Activated T-helper 17 cell treated with anti-CD3 and anti-CD28 coated beads, Interleukin-2, amount 50 U/mL, for 72 hours (primary cell): ENCODE data around the gene NQO1. TPM values are rescaled to one million over a fixed set of nuclear protein-coding genes. Genes with fewer than 3 reads are reported as not detected.
"Not testable (repeated sequence)": the region's sequence is repeated elsewhere in the genome, so short reads cannot be mapped to it uniquely, and the experiment has no call there.

ENCODE experiments used
- ATAC-seq: fragments of 150-1000 bp; cut with Tn5 transposase; replicated peaks from 2 replicates; pipeline ENCODE4 v1.10.0; 2021; ENCODE audit warnings: mild to moderate bottlenecking, moderate library complexity
- H3K27ac Mint-ChIP-seq: one replicate; pipeline ENCODE4 v1.8.0; 2022; ENCODE audit warnings: mixed read lengths
- H3K27me3 Mint-ChIP-seq: one replicate; pipeline ENCODE4 v1.8.0; 2022; ENCODE audit warnings: mixed read lengths
- H3K36me3 Mint-ChIP-seq: one replicate; pipeline ENCODE4 v1.8.0; 2022; ENCODE audit warnings: low read depth, mild to moderate bottlenecking, mixed read lengths
- H3K4me1 Mint-ChIP-seq: one replicate; pipeline ENCODE4 v1.8.0; 2022; ENCODE audit warnings: mixed read lengths
- H3K4me3 Mint-ChIP-seq: one replicate; pipeline ENCODE4 v1.8.0; 2022; ENCODE audit warnings: mild to moderate bottlenecking, mixed read lengths
- H3K9me3 Mint-ChIP-seq: one replicate; pipeline ENCODE4 v1.8.0; 2022; ENCODE audit warnings: mixed read lengths
- total RNA-seq, 2 donors: library from RNA; stranded (reverse); gene quantifications; one replicate each; pipeline ENCODE4 v1.2.3, GENCODE V29; 2022

Gene NQO1
- 10 to 100 TPM; 14.2 to 22.3 TPM for total RNA-seq

- peak within 1 kb of the TSS; percentile 97 for H3K27ac Mint-ChIP-seq
- no peaks in the 10 kb centered on the region for H3K9me3 Mint-ChIP-seq
- peaks cover 6% of the 10 kb centered on the region for H3K36me3 Mint-ChIP-seq
- H3K4me3 Mint-ChIP-seq, result peak within 1 kb of the TSS; percentile 100
- peak; percentile 99 for ATAC-seq
- H3K4me1 Mint-ChIP-seq, result peaks cover 9% of the 10 kb centered on the region
- no peaks in the 10 kb centered on the region for H3K27me3 Mint-ChIP-seq
These were observed at the start of gene NQO1 for GRCh38 chr16:69726313-69727060. Gene NQO1 (minus strand): TSS chr16:69726560. CDS start chr16:69726439, 121 bp downstream.

- no peak overlapping the region for H3K27ac Mint-ChIP-seq
- H3K36me3 Mint-ChIP-seq, result peaks cover 36% of the 10 kb centered on the region
- no peaks in the 10 kb centered on the region for H3K27me3 Mint-ChIP-seq
- H3K4me3 Mint-ChIP-seq, result no peak overlapping the region
- peaks cover 5% of the 10 kb centered on the region for H3K9me3 Mint-ChIP-seq
- ATAC-seq, result no peak
- peaks cover 30% of the 10 kb centered on the region for H3K4me1 Mint-ChIP-seq
These were observed 49.2 kb upstream of the NQO1 start for GRCh38 chr16:69775563-69775962.

DNA sequence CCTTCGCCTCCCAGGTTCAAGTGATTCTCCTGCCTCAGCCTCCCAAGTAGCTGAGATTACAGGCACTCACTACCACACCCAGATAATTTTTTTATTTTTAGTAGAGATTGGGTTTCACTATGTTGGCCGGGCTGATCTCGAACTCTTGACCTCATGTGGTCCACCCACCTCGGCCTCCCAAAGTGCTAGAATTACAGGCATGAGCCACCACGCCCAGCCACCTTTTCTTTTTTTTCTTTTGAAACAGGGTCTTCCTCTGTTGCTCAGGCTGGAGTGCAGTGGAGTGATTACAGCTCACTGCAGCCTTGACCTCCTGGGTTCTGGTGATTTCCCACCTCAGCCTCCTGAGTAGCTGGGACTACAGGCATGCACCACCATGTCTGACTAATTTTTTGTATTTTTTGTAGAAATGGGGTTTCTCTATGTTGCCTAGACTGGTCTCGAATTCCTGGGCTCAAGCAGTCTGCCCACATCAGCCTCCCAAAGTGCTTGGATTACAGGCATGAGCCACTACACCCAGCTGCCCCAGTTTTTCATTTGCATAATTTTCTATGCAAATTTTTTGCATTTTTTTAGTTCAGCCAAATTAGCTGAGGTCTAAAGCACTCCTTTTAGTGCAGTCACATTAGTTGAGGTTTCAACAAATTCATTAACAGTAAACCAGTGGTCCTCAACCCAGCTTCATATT lies 47.0 kb upstream of the NQO1 start:
- Mint-ChIP-seq H3K36me3 (peaks cover 28% of the 10 kb centered on the region), H3K27me3 (no peaks in the 10 kb centered on the region), H3K4me1 (peaks cover 35% of the 10 kb centered on the region), H3K4me3 (peak overlapping the region; percentile 48), H3K27ac (peak overlapping the region; percentile 83), H3K9me3 (peaks cover 5% of the 10 kb centered on the region)
- ATAC-seq, result peak; percentile 17

DNA sequence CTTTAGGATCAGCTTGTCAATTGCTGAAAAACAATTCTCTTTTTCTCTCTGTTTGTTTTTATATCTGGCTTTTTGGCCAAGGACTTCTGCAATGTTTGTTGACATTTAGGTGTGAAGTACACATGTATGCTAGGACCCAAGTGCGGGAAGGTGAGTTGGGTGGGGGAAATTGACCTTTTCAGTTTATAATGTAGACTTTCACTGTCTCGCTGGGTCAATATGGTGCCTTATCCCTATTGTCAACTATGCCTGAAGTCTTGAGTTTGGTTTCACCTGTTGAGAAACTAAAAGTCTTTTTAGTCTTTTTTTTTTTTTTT lies 45.2 kb upstream of the NQO1 start:
- H3K27ac Mint-ChIP-seq, result peak overlapping the region; percentile 86
- H3K4me3 Mint-ChIP-seq, result peak overlapping the region; percentile 63
- H3K36me3 Mint-ChIP-seq, result peaks cover 28% of the 10 kb centered on the region
- H3K9me3 Mint-ChIP-seq, result peaks cover 5% of the 10 kb centered on the region
- no peaks in the 10 kb centered on the region for H3K27me3 Mint-ChIP-seq
- no peak for ATAC-seq
- peaks cover 46% of the 10 kb centered on the region for H3K4me1 Mint-ChIP-seq

GRCh38 chr16:69769404-69769803 lies 43.0 kb upstream of the NQO1 start:
- H3K9me3 Mint-ChIP-seq, result no peaks in the 10 kb centered on the region
- ATAC-seq, result no peak

DNA sequence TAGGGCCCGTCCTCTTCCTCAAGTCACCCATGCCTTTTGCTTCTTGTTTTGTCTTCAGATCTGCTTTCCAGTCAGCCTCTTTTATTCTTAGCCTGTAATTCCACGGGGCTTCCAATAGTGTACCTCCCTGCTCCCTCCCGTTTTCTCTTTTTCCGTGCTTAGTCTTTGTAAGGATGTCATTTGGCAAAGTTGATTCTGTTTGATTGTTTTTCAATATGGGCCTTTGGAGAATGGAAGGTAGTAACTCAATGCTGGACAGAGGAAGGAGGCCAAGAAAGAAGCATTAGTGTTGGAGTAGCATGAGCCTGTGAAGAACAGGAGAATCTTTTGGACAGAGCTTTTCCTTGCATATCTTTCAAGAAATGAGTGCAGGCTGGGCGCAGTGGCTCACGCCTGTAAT lies 42.3 kb upstream of the NQO1 start:
- Mint-ChIP-seq H3K36me3 (no peaks in the 10 kb centered on the region), H3K27ac (peak overlapping the region; percentile 17), H3K4me1 (peaks cover 43% of the 10 kb centered on the region), H3K27me3 (no peaks in the 10 kb centered on the region), H3K9me3 (no peaks in the 10 kb centered on the region), H3K4me3 (no peak overlapping the region)
- ATAC-seq, result no peak

More at GRCh38 chr16:69769404-69769803, 43.0 kb upstream of the NQO1 start:
- Mint-ChIP-seq H3K36me3 (peaks cover 6% of the 10 kb centered on the region), H3K27ac (no peak overlapping the region), H3K4me1 (peaks cover 50% of the 10 kb centered on the region), H3K4me3 (no peak overlapping the region), H3K27me3 (no peaks in the 10 kb centered on the region)

- H3K36me3 Mint-ChIP-seq, result peaks cover 4% of the 10 kb centered on the region
- peak overlapping the region; percentile 6 for H3K27ac Mint-ChIP-seq
- peak overlapping the region; percentile 27 for H3K4me3 Mint-ChIP-seq
- ATAC-seq, result peak; percentile 33
- H3K4me1 Mint-ChIP-seq, result peaks cover 45% of the 10 kb centered on the region
- H3K27me3 Mint-ChIP-seq, result no peaks in the 10 kb centered on the region
- H3K9me3 Mint-ChIP-seq, result no peaks in the 10 kb centered on the region
These were observed 41.3 kb upstream of the NQO1 start for GRCh38 chr16:69767459-69768229.

DNA sequence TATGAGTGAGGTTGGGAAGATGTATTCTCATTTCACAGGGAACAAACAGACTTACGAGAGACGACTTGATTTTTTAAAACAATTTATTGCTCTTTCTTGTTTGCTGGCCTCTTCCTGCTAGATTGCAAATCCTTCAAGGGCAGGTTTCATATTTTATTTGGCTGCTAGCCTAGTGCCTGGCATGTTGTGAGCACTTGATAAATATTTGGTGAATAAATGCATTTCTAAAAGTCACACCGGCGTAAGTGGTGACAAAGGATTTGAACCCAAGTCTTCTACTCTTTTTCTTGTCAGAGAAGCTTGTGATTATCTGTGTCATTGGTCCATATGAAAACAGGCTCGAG lies 37.2 kb upstream of the NQO1 start:
- Mint-ChIP-seq H3K36me3 (peaks cover 4% of the 10 kb centered on the region), H3K4me1 (peaks cover 32% of the 10 kb centered on the region), H3K4me3 (peak overlapping the region; percentile 91), H3K27ac (peak overlapping the region; percentile 92), H3K27me3 (no peaks in the 10 kb centered on the region), H3K9me3 (no peaks in the 10 kb centered on the region)
- no peak for ATAC-seq

DNA sequence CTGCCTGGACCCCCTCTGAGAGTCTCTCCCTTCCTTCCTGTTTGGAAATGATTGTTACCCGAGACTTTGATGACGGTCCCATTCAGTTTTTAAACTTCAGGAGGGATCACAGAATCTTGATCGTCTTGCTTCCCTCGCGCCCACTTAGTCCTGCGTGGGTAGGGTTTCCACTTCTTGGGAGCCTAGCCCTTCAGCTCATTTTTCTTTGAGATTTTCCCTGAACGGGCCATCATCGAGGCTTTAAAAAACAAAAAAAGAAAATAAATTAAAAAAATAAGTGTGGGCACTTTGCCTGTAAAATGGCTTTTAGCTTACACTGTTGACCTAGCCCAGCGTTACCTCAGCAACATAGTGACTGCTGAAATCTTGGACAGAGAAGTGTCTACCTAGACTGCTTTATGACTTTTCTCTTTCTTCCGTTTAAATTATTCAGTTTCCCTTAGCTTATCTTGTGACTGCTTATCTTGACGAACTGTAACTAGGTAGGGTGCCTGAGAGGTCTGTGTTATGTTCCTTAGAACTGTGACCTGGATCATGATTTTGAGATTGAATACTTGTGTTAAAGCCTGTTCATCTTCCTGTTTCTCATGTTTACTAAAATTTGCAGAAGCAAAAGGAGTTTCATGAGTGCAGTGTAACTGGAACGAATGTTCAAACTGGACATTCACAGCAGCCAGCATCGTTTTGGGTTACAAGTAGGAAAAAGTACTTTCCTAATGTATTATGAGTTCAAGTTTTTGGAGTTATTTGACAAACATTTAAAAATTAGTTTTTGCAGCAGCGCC lies 36.6 kb upstream of the NQO1 start:
- H3K4me3 Mint-ChIP-seq, result peak overlapping the region; percentile 91
- no peaks in the 10 kb centered on the region for H3K27me3 Mint-ChIP-seq
- peaks cover 30% of the 10 kb centered on the region for H3K4me1 Mint-ChIP-seq
- peak overlapping the region; percentile 92 for H3K27ac Mint-ChIP-seq
- no peaks in the 10 kb centered on the region for H3K9me3 Mint-ChIP-seq
- peak; percentile 37 for ATAC-seq
- peaks cover 4% of the 10 kb centered on the region for H3K36me3 Mint-ChIP-seq

DNA sequence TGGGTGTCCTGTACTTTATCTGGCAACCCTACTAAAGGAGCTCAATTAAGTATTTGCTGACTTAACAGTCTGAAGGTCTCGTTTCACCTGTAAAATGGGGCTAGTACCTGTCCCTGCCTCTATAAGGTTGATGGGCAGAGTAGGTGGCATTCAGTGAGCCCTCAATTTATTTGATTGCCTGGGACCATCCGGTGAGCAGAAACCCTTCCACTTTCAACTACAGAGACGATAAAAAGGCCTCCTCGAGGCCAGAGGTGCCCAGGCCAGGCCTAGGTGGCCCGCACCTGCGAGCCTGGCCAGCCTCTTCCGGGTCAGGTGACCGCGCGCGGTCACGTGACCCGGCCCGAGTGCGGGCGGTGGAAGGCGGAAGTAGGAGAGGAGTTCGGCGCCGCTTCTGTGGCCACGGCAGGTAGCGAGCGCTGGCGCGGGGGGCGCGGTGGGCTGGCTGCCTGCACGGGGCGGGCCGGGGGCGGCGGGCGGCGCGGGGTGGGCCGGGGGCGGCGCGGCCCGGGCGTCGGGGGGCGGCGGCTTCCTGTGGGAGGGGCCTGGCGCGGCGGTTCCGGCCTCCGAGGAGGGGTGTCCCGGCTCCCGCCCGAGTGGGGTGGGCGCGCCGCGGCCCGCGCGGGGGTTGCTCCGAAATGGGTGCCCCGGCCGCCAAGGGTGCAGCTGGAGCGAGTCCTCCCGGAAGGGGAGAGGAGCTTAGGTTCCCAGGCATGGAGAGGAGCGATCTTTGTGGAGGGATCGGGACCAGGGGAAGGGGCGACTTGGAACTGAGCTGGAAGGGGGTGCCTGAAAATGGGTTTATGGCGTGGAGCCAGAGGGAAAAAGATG lies 35.8 kb upstream of the NQO1 start, which contains the start of gene WWP2:
Gene WWP2, plus strand, starts transcription at position 350 of the 831 bp plus-strand sequence. CDS start 24,679 bp downstream, outside the sequence.
- H3K36me3 Mint-ChIP-seq, result peaks cover 4% of the 10 kb centered on the region
- no peaks in the 10 kb centered on the region for H3K9me3 Mint-ChIP-seq
- peak within 1 kb of the TSS; percentile 91 for H3K4me3 Mint-ChIP-seq
- peaks cover 23% of the 10 kb centered on the region for H3K4me1 Mint-ChIP-seq
- ATAC-seq, result peak; percentile 90
- H3K27me3 Mint-ChIP-seq, result no peaks in the 10 kb centered on the region
- peak within 1 kb of the TSS; percentile 92 for H3K27ac Mint-ChIP-seq

- ATAC-seq, H3K27ac Mint-ChIP-seq, H3K9me3 Mint-ChIP-seq, H3K27me3 Mint-ChIP-seq: not testable (repeated sequence)
- peaks cover 28% of the 10 kb centered on the region for H3K36me3 Mint-ChIP-seq
- peaks cover 15% of the 10 kb centered on the region for H3K4me1 Mint-ChIP-seq
- H3K4me3 Mint-ChIP-seq, result peak overlapping the region; percentile 34
These were observed 31.0 kb upstream of the NQO1 start for GRCh38 chr16:69757375-69757774.

DNA sequence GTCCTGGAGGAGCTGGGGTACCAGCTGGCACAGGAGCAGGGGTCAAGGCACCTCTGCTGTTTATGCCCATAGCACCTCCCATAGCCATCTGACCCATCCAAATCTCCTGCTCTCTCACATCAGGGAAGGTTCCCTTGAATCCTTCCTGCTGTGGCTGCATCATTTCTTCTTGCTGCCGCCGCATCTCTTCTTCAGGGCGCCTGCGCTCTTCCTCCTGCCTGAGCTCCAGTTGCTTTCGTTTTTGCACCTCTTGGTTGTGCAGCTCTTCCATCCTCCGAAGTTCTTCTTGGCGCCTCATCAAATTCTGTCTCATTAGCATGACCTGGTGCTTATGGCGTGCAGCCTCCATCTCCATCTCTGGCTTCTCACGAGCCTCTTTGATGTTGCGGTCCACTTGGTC lies 30.3 kb upstream of the NQO1 start:
- H3K36me3 Mint-ChIP-seq, result peaks cover 35% of the 10 kb centered on the region
- H3K27ac Mint-ChIP-seq, result no peak overlapping the region
- ATAC-seq, result no peak
- H3K9me3 Mint-ChIP-seq, result no peaks in the 10 kb centered on the region
- H3K27me3 Mint-ChIP-seq, result no peaks in the 10 kb centered on the region
- H3K4me1 Mint-ChIP-seq, result peaks cover 19% of the 10 kb centered on the region
- H3K4me3 Mint-ChIP-seq, result peak overlapping the region; percentile 34

GRCh38 chr16:69754469-69755310 lies 28.3 kb upstream of the NQO1 start, which contains the start of gene NOB1:
Gene NOB1 (minus strand): TSS chr16:69754926. CDS start chr16:69754910, 16 bp downstream.
- H3K4me3 Mint-ChIP-seq, result peak within 1 kb of the TSS; percentile 99
- H3K27ac Mint-ChIP-seq, result peak within 1 kb of the TSS; percentile 97

More at GRCh38 chr16:69754469-69755310, 28.3 kb upstream of the NQO1 start, which contains the start of gene NOB1:
- ATAC-seq, result peak; percentile 99
- no peaks in the 10 kb centered on the region for H3K27me3 Mint-ChIP-seq
- H3K36me3 Mint-ChIP-seq, result peaks cover 53% of the 10 kb centered on the region
- H3K4me1 Mint-ChIP-seq, result peaks cover 19% of the 10 kb centered on the region
- no peaks in the 10 kb centered on the region for H3K9me3 Mint-ChIP-seq
